GM12864 (cell line): ENCODE measurements around the gene TTC21A.

ENCODE experiments used
- DNase-seq: peaks from one replicate; pipeline ENCODE4 v3.0.0-alpha.2; 2011; ENCODE audit warnings: low read depth
- H3K4me3 ChIP-seq: 2 replicates; pipeline ENCODE4 v1.5.1; 2011; ENCODE audit warnings: mild to moderate bottlenecking, low read depth, low read length, control low read depth
- TF ChIP-seq, protein P1 (sequence below): IDR thresholded peaks from 2 replicates; pipeline ENCODE4 v1.5.1; 2011; ENCODE audit warnings: low read depth, mild to moderate bottlenecking, moderate library complexity, low read length, control low read depth, inconsistent platforms; ENCODE audit errors: missing control alignments

The TTC21A gene

GRCh38 chr3:39115870-39116269 lies 8.4 kb downstream of the TTC21A start:
- H3K4me3 ChIP-seq, result no peak overlapping the region
- no peak for DNase-seq
- TF ChIP-seq, protein P1, sequence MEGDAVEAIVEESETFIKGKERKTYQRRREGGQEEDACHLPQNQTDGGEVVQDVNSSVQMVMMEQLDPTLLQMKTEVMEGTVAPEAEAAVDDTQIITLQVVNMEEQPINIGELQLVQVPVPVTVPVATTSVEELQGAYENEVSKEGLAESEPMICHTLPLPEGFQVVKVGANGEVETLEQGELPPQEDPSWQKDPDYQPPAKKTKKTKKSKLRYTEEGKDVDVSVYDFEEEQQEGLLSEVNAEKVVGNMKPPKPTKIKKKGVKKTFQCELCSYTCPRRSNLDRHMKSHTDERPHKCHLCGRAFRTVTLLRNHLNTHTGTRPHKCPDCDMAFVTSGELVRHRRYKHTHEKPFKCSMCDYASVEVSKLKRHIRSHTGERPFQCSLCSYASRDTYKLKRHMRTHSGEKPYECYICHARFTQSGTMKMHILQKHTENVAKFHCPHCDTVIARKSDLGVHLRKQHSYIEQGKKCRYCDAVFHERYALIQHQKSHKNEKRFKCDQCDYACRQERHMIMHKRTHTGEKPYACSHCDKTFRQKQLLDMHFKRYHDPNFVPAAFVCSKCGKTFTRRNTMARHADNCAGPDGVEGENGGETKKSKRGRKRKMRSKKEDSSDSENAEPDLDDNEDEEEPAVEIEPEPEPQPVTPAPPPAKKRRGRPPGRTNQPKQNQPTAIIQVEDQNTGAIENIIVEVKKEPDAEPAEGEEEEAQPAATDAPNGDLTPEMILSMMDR, result no peak

- no peak overlapping the region for H3K4me3 ChIP-seq
- TF ChIP-seq, protein P1, result no peak
- no peak for DNase-seq
These were observed 10.6 kb downstream of the TTC21A start for GRCh38 chr3:39118079-39118478.

- TF ChIP-seq, protein P1, result no peak
- no peak for DNase-seq
- H3K4me3 ChIP-seq, result no peak overlapping the region
These were observed 11.6 kb downstream of the TTC21A start for GRCh38 chr3:39118931-39119660.

DNA sequence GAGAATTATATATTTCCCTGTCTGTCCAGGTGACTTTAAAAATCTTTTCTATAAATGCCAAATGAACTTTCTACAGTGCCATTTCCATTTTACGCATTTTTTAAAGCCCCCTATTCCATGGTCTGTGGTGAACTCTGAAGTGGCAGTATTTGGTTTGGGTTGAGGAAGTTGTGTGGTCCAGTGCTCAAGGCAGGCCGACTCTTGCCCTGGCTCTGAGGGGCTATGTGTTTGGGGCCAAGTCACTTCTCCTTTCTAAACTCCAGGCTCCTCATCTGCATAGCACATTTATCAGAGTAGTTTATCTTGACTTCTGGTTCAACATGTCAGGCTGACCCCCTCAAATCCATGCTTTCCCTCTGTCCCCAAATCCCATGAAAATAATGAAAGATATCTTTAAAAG lies 14.1 kb downstream of the TTC21A start:
- TF ChIP-seq, protein P1, result no peak
- no peak for DNase-seq
- H3K4me3 ChIP-seq, result no peak overlapping the region

DNA sequence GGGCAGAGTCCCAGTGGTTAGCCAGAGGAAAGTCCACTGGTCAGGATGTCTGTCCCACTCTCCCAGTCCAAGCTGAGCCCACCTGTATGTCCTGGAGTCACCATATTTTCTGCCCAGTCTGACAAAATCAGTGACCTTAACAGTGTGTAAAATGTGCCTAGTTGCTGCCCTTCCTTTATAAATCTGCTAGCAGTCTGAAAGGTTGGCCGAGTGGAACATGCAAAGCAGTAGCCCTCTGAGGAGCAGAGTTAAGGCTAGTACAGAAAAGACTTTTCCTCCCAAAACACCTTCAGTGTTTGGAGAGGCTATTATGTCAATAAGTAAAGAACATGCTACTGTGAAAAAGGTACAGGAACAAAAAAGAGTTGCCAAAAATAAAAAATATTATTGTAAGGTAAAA lies 15.3 kb downstream of the TTC21A start:
- no peak overlapping the region for H3K4me3 ChIP-seq
- TF ChIP-seq, protein P1, result no peak
- no peak for DNase-seq

DNA sequence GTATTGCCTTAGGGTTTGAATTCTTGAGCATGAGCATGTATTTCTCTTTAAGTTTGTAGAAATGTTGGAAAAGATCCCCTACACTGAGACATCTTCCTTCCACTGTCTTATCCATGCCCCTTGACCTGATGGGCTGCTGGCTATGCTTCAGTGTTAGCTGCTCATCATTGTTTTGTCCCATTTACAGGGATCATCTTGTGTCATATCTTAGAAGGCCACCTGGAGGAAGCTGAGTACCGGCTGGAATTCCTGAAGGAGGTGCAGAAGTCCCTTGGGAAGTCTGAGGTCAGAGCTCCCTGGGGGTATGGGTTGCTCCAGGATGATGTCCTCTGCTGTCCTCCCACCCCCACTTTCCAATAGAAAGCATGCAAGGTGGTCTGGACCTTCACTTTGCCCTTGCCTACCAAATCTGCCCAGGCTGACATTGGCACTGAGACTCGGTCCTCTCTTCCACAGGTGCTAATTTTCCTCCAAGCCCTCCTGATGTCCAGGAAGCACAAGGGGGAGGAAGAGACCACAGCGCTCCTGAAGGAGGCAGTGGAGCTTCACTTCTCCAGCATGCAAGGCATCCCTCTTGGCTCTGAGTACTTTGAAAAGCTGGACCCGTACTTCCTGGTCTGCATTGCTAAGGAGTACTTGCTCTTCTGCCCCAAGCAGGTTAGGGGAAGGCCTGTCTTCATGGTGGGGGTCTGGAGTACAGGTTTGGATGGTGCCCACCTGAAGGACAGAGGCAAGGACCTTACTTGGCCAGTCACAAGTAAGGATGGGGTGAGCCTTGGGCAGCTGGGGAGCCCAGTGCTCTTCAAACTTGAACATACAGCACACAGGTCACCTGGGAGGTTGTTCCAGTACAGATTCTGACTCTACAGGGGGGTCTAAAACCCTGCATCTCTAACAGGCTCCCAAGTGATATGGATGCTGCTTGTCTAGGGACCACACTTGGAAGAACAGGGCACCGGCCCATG lies 17.7 kb downstream of the TTC21A start:
- no peak overlapping the region for H3K4me3 ChIP-seq
- no peak for DNase-seq
- TF ChIP-seq, protein P1, result no peak
